GM18870 (cell line): Measurements from ENCODE around the gene SLIT1.

Experiments
- ATAC-seq: cut with Tn5 transposase; IDR thresholded peaks from one replicate; pipeline ENCODE4 v1.9.1; 2021; ENCODE audit warnings: moderate library complexity; ENCODE audit not compliant: unreplicated experiment

Gene SLIT1

DNA sequence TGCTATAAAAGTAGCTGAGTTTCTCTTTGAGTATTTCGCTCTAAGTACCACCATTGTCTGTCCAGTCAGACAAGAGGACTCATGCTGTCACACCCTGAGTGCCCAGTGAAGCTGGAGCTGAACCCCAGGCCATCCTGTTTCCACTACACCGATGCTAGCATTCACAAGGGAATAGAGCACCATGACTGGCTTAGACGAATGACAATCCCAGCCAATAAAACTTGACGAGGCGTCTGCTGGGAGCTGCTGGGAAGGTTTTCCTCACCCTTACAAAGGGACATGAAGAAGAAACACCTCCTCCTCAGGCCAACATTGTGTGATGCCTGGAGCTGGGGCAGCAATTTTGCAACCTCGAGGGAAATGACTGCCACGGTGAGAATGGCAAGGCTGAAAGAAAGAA lies 17.5 kb upstream of the SLIT1 start:
- ATAC-seq, result no peak

GRCh38 chr10:97200616-97201015 lies 14.9 kb upstream of the SLIT1 start:
- ATAC-seq, result no peak

DNA sequence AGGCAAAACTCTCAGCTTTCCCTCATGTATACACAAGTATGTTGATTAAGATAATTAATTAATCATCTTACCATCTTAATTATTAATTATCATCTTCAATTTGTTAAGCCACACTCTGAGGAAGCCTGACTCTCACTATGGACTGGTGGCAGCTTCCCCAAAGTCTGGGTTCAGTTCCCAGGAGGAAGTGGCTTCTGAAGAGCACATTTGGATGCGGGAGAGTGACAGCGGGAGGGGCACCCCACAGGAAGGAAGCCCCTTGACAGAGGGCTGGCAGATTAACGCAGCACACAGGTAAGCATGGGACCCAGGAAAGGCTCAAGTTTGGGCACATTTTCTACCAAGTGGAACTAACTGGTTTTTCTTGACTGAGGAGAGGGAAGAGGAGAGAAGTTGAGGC lies 13.4 kb upstream of the SLIT1 start:
- no peak for ATAC-seq

- ATAC-seq, result no peak
These were observed 11.3 kb upstream of the SLIT1 start for GRCh38 chr10:97197030-97197500.

- ATAC-seq, result no peak
These were observed 10.7 kb upstream of the SLIT1 start for GRCh38 chr10:97196223-97197029.

GRCh38 chr10:97195706-97196222 lies 10.0 kb upstream of the SLIT1 start:
- ATAC-seq, result no peak

- ATAC-seq, result no peak
These were observed 7.2 kb upstream of the SLIT1 start for GRCh38 chr10:97192952-97193435.

DNA sequence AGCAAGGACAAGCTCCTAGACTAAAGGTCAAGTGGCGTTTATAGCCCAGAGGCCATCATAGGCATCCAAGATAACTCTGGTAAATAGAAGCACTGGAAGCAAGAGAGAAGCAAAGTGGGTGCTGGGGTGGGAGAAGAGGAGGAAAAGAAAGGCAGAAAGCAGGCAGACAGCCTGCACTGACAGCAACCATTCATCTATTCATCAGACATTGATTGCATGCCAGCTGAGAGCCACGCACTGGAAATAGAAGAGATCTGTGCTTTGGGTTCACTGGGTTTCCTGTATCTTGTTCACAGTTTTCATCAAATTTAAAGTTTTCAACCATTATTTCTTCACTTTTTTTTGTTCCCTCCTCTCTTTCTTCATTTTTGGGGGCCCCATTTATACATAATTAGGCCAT lies 4.7 kb upstream of the SLIT1 start:
- ATAC-seq, result no peak

- ATAC-seq, result no peak
These were observed 2.5 kb upstream of the SLIT1 start for GRCh38 chr10:97188261-97188711.

GRCh38 chr10:97186911-97187310 lies 1.2 kb upstream of the SLIT1 start:
- ATAC-seq, result no peak

- no peak for ATAC-seq
These were observed 811 bp downstream of the SLIT1 start for GRCh38 chr10:97184971-97185325.

GRCh38 chr10:97183314-97183713 lies 2.4 kb downstream of the SLIT1 start:
- no peak for ATAC-seq

DNA sequence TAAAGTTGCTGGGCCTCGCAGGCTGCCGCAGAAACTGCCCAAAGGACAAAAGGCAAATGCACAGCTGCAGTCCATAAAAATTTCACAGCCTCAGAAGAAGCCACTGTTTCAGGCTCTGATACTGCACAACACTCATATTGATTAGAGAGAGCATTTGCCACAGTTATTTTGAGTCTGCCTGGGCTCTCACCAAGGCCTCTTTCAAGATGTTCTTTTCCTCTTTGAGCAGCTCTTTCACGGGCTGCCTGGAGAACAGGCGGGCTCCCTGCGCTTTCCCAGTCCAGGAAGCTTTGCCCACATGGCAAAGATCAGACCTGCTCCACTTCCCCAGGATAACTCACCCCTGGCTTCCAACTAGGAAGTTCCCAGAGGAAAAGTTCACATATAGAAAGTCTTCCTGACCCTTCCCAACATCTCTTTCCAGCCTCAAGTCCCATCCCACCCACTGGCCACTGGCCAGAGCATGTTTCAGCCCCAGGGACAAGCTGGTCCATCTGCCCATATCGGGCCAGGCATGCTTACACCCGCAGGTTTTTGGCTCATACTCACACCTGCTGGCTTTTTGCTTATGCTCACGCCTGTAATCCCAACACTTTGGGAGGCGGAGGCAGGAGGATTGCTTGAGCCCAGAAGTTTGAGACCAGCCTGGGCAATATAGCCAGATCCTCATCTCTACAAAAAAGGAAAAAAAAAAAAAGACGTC lies 3.3 kb downstream of the SLIT1 start:
- no peak for ATAC-seq

DNA sequence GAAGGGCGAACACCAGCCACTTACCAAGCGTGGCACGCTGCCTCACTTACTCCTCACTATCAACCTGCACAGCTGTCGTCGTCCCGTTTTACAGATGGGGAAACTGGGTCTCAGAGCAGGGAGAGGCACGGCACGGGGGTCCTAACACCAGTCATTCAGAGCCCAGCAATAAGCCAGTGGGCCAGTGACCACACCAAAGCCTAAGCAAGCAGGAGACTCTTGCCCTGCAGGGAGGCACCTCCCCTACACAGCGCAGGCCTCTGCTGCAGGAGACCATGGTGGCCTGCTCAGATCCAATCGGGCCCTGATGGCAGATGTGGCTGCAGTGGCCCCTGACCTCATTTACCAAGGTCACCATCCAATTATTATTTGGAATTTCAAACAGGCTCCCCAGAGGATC lies 4.8 kb downstream of the SLIT1 start:
- no peak for ATAC-seq

DNA sequence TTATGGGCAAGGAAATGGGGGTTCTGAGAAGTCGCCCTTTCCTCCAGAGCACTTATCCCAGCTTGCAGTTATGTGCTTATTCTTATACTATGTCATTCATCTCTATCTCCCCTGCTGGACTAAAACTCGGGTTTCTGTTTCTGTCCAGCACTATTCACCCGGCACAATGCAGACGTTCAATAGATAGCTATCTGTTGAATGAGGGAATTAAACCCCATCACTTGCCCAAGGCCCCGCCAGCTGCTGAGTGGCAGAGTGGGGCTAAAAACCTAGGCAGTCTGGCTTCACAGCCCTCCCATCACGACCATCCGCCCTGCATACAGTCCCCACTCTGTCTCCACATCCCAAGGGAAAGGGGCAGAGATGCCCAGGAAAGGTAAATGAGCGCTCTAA lies 5.4 kb downstream of the SLIT1 start:
- ATAC-seq, result no peak

DNA sequence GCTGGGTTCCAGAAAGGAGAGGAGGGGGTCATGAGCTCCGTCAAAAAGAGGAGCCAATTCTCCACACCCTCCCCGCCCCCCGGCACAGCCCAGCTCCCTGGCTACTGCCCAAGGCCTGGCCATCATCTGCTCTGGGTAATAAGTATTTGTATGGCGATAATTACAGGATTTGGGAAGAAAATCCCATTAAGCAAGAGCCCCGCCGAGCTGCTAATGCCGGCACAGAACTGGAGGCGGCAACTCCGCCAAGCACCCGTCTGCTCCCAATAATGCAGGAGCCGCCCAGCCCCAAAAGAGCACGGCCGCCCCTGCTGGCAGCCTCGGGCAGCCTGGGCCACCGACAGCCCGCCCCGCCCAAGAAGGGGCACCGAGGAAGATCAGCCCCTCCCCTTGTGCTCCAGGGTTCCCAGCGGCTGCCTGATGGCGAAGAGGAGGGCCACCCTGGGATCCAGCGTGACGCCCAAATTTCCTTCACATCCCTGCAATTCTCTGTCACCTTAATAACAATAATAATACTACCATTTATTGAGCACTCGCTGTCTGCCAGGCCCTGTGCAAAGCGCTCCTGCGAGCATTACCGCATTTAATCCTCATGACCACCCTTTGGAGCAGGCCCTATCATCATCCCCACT lies 5.9 kb downstream of the SLIT1 start:
- ATAC-seq, result no peak

DNA sequence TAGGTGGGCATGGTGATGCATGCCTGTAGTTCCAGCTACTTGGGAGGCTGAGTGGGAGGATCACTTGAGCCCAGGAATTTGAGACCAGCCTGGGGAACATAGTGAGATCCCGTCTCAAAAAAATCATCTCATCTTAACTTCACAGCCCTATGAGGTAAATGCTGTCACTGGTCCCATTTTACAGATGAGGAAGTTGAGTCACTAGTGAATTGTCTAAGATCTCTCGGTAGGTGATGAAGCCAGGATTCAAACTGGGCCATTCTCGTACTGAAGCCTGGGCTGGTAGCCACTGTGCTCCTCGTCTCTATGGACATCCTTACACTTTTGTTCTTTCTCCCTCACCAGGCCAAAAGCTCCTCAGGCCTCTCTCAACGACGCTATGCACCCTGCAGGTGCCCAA lies 6.4 kb downstream of the SLIT1 start:
- ATAC-seq, result no peak

- ATAC-seq, result no peak
These were observed 7.7 kb downstream of the SLIT1 start for GRCh38 chr10:97178074-97178473.

DNA sequence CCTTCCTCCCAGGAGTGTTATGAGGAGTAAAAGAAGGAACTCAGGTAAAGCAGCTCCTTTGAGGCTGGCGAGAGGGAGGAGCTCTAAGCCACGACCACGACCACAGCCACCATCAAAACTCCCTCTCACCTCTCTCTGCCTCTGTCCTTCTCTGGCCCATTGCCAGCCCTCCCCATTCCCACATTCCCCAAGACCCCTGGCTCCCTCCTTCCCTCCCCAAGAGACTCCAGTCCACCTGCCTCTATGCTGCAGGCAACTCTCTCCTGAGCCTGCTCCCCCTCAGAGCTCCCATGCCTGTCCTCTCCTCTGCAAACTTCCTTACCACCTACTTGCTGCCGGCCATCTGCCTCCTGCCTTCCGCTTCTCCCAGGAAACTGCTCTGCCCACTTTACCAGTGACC lies 9.5 kb downstream of the SLIT1 start:
- ATAC-seq, result no peak

DNA sequence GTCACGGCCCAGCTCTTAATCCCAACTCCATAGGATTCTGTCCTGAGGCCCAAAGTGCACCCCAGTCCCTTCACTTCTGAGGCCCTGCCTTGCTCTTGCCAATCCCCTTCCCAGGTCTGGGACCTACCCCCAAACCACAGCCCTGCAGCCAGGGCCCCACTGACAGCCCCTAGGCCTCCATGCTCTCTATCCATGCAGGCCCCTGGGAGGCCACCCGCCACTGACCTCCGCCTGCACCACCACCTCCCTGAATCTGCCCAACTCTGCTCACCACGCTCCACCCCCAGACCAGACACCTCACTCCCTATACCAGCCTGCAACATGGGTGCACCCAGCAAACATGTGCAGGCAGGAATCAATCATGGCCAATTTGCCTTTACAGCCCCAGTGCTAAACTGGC lies 10.2 kb downstream of the SLIT1 start:
- ATAC-seq, result no peak

- no peak for ATAC-seq
These were observed 10.8 kb downstream of the SLIT1 start for GRCh38 chr10:97174941-97175340.
